Mammary epithelial cell (primary cell): ENCODE data around the gene ZFP69.

ENCODE experiments used
- CTCF ChIP-seq, 2 donors: IDR thresholded peaks in 1 of 2; conservative IDR thresholded peaks in 1 of 2; 2 replicates each; pipeline ENCODE4 v1.5.1; 2011 to 2012; ENCODE audit warnings: inconsistent platforms in 2 of 2, low read length in 2 of 2, mild to moderate bottlenecking in 2 of 2, control low read depth in 1 of 2, low read depth in 1 of 2; ENCODE audit not compliant: insufficient read depth in 1 of 2; ENCODE audit errors: extremely low read depth in 1 of 2
- EZH2 ChIP-seq: IDR thresholded peaks from 2 replicates; pipeline ENCODE4 v1.6.1; 2012; ENCODE audit warnings: low read length, inconsistent platforms, borderline replicate concordance

GRCh38 chr1:40475268-40475667 lies 1.8 kb upstream of the ZFP69 start:
- TF ChIP-seq CTCF (conservative IDR thresholded peaks at IDR 0.05 in 1 of 2, IDR thresholded peaks at IDR 0.05 in 1 of 2; ENCODE audit: extremely low read depth in 1 of 2, insufficient read depth in 1 of 2, low read depth in 1 of 2, low read length in 2 of 2) (no peak), EZH2 (no peak)
